Thyroid gland (tissue), 4 donors: ENCODE results near the gene IQSEC1. TPM values are rescaled to one million over a fixed set of nuclear protein-coding genes. Genes with fewer than 3 reads are reported as not detected.

Source experiments
- DNase-seq, 2 donors: peaks; one replicate each; pipeline ENCODE4 v3.0.0-alpha.2; 2019
- H3K27ac ChIP-seq, 3 donors: fragments of 200-600 bp; sonication (generic); 1 replicate in 2 of 3; 2 replicates in 1 of 3; pipeline ENCODE4 v1.5.1; 2016 to 2019; ENCODE audit warnings: mild to moderate bottlenecking in 1 of 3, moderate library complexity in 1 of 3
- H3K27me3 ChIP-seq: fragments of 200-600 bp; sonication (generic); one replicate; pipeline ENCODE4 v1.5.1; 2019
- H3K36me3 ChIP-seq, 2 donors: fragments of 200-600 bp; sonication (generic); one replicate each; pipeline ENCODE4 v1.5.1; 2016 to 2019
- H3K4me1 ChIP-seq, 2 donors: fragments of 200-600 bp; sonication (generic); one replicate each; pipeline ENCODE4 v1.5.1; 2017 to 2019
- H3K4me3 ChIP-seq, 3 donors: fragments of 200-600 bp; sonication (generic); replicated peaks in 1 of 3; 1 replicate in 2 of 3; 2 replicates in 1 of 3; pipeline ENCODE4 v1.5.1; 2016; ENCODE audit warnings: mild to moderate bottlenecking in 1 of 3
- H3K9me3 ChIP-seq: fragments of 200-600 bp; sonication (generic); one replicate; pipeline ENCODE4 v1.5.1; 2017
- CTCF ChIP-seq, 6 experiments: fragments of 200-600 bp in 3 of 6; fragments of 450-650 bp in 3 of 6; sonication (generic) in 3 of 6; IDR thresholded peaks; one replicate each; pipeline ENCODE4 v1.5.1; 2016 to 2019; ENCODE audit warnings: antibody characterized with exemption in 6 of 6, mild to moderate bottlenecking in 2 of 6, inconsistent platforms in 1 of 6, moderate library complexity in 1 of 6
- POLR2A ChIP-seq, 2 donors: fragments of 450-650 bp; IDR thresholded peaks; one replicate each; pipeline ENCODE4 v1.6.1; 2017; ENCODE audit warnings: antibody characterized with exemption in 2 of 2, mild to moderate bottlenecking in 2 of 2, moderate library complexity in 1 of 2
- WGBS, 2 donors: methylation state at CpG; one replicate each; pipeline ENCODE4 v1.1.5; 2017; 5-methylcytosine and 5-hydroxymethylcytosine counted together
- intact Hi-C: fragments of 100-400 bp; cut with DNase I; formaldehyde crosslinking; loops from one replicate; pipeline ENCODE4 v1.15.1; 2023
- total RNA-seq, 4 donors: library from RNA; depleted of rRNA; stranded (reverse); fragments of >200 nt; gene quantifications; one replicate each; pipeline ENCODE4 v1.2.3, GENCODE V29; 2016

The IQSEC1 gene
- total RNA-seq, 4 donors from 2014 or later = 37.1 to 48.3 (median 38.9) TPM

DNA sequence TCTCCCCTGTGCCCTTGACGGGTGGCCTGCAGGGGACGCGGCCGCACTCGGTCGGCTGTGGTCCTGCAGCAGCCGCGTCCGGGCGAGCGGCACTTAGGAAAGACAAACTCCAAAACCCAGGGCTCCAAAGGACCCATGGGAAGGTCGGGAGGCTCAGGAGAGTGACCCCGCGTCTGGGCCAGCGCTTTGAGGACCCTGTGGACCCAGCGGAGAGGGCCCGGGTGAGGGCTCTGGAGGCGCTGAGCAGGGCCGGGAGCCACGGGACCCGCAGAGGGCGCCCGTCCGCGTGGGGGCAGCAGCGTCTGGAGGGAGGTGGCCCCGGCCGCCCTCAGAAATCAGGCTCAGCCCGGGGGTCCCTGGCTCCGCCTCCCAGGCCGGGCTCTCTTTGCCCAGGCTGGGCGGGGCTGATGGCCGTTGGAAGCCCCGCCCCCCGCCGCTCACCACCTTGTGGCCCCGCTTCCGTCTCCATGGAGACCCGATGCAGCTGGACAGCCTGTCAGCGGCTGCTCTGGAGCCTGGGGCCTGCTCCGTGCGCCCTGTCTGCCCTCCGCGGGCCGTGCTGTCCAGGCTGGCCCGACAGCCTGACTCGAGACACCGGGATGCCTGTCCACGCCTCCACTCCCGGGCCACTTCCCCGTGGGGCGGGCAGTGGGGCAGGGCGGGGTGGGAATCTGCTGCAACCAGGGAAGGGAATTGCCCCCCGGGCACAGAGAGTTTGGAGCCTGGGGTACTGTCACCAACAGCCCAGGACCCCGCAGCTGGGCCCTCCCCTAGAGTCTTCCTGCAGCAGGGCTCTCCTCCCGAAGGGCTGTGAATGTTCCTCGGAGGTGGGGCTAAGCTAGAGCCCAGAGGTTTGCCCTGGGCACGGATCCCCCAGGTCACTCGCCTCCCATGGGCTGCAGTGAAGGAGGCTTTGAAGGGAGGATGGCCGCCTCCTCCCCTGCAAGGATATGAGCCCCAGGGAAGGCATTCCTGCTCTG, 197.1 kb downstream of the IQSEC1 start:
- H3K27me3 ChIP-seq = peaks cover 6% of the 10 kb centered on the region
- 50% methylated on average over 7 of the region's 60 CpGs; no CpG with 5 or more reads in 1 of the 2 donors for WGBS, 2 donors
- H3K4me3 ChIP-seq = peak overlapping the region in 1 of 3 donors; percentile 14
- DNase-seq = peak; percentile 27 to 42
- H3K27ac ChIP-seq = no peak overlapping the region
- H3K9me3 ChIP-seq = no peaks in the 10 kb centered on the region
- intact Hi-C loops = no loop called here
- TF ChIP-seq CTCF (IDR thresholded peaks at IDR 0.05) = peak in 1 of 6 experiments; percentile 12
- TF ChIP-seq POLR2A (IDR thresholded peaks at IDR 0.05) = no peak
- no peaks in the 10 kb centered on the region for H3K36me3 ChIP-seq
- H3K4me1 ChIP-seq = peaks cover 5 to 8% of the 10 kb centered on the region in 2 donors

DNA sequence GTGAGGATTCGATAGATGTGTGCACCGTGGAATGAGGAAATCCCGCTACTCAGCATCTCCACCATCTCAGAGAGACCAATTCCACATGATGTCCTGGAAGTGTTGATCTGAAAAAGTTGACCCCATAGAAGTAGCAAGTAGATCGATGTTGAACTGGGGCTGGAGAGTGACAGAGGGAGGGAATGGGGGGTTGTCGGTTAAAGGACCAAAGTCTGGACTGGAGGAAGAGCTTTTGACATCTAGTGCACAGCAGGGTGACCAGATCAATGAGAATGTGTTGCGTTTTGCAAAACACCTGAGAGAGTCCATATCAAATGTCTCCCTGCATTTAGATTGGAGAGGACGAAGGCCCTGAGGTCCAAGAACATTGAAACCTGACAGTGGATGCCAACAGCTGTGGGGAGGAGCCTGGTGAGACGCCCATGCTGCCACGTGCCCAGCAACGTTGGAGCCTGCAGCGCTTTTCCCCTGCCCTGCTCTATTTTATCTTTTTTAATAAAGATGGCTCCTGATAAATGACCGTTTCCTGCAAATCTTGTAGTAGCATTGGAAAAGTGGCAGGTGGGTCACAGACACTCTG, 201.7 kb downstream of the IQSEC1 start:
- TF ChIP-seq CTCF (IDR thresholded peaks at IDR 0.05) = no peak
- TF ChIP-seq POLR2A (IDR thresholded peaks at IDR 0.05) = no peak
- intact Hi-C loops = no loop called here

DNA sequence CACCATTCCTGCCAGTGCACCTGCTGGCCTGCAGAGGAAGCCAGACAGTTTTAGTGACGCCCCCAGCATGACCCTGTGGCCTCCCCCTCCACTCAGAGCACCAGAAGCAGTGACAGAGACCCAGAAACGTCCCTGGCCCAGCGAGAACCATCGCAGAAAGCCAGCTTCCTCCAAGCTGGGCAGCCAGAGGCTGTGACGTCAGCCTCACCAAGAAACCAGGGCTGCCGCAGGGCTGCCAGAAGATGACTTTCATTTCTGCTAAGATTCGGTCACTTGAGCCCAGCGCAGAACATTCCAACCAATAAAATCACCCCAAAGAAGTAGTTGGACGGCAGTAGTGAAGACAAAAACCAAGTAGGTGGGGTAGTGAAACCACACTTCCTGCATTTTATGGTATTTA, 202.3 kb downstream of the IQSEC1 start:
- intact Hi-C loops = no loop called here
- Histone ChIP-seq H3K4me1 (peaks cover 2 to 17% of the 10 kb centered on the region in 2 donors), H3K36me3 (no peaks in the 10 kb centered on the region), H3K27ac (no peak overlapping the region), H3K9me3 (no peaks in the 10 kb centered on the region), H3K4me3 (no peak overlapping the region), H3K27me3 (no peaks in the 10 kb centered on the region)
- WGBS, 2 donors = 72 to 87% methylated on average over 8 to 9 of the region's 9 CpGs
- DNase-seq = peak in 1 of 2 donors; percentile 13
- no peak for TF ChIP-seq CTCF (IDR thresholded peaks at IDR 0.05)
- no peak for TF ChIP-seq POLR2A (IDR thresholded peaks at IDR 0.05)

More for the DNA sequence above, 201.7 kb downstream of the IQSEC1 start:
- Histone ChIP-seq H3K9me3 (no peaks in the 10 kb centered on the region), H3K27me3 (peaks cover 5% of the 10 kb centered on the region), H3K4me1 (peaks cover 5 to 21% of the 10 kb centered on the region in 2 donors), H3K36me3 (no peaks in the 10 kb centered on the region), H3K27ac (no peak overlapping the region), H3K4me3 (no peak overlapping the region)
- DNase-seq = no peak
- WGBS, 2 donors = 83 to 84% methylated on average over 12 of the region's 12 CpGs

DNA sequence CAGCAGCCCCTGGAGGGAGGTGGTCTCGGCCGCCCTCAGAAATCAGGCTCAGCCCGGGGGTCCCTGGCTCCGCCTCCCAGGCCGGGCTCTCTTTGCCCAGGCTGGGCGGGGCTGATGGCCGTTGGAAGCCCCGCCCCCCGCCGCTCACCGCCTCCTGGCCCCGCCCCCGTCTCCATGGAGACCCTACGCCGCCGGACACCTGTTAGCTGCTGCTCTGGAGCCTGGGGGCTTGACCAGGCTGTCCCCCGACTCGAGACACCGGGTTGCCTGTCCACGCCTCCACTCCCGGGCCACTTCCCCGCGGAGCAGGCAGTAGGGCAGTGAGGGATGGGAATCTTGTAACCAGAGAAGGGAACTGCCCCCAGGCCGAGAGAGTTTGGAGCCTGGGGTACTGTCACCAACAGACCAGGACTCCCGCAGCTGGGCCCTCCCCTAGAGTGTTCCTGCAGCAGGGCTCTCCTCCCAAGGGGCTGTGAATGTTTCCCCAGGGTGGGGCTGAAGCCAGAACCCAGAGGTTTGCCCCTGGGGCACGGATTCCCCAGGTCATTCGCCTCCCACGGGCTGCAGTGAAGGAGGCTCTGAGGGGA, 204.1 kb downstream of the IQSEC1 start:
- Histone ChIP-seq H3K27ac (no peak overlapping the region), H3K27me3 (no peaks in the 10 kb centered on the region), H3K36me3 (no peaks in the 10 kb centered on the region), H3K9me3 (no peaks in the 10 kb centered on the region), H3K4me3 (no peak overlapping the region), H3K4me1 (peaks cover 0 to 14% of the 10 kb centered on the region in 2 donors)
- intact Hi-C loops = no loop called here
- whole genome bisulfite sequencing, 2 donors = 9 to 25% methylated on average over 9 to 17 of the region's 28 CpGs
- no peak for TF ChIP-seq CTCF (IDR thresholded peaks at IDR 0.05)
- TF ChIP-seq POLR2A (IDR thresholded peaks at IDR 0.05) = no peak
- DNase-seq = peak; percentile 36 to 46
